GM10248 (cell line): ENCODE measurements around the gene DIP2A.

Experiments used
- CTCF ChIA-PET: fragments of 300-600 bp; sonication (Branson Sonifier 250); formaldehyde crosslinking; extraction: SDS; loops from one replicate; lab custom pipeline; 2021; ENCODE audit warnings: antibody characterized with exemption; lab: Yijun Ruan, JAX
- POLR2A ChIA-PET: fragments of 350-650 bp; sonication (Branson Sonifier 250); formaldehyde crosslinking; extraction: SDS; loops from one replicate; lab custom pipeline; 2020; ENCODE audit warnings: antibody characterized with exemption; lab: Yijun Ruan, JAX
- DNase-seq: peaks from one replicate; pipeline ENCODE4 v3.0.0; 2012; ENCODE audit errors: extremely low spot score
- CTCF ChIP-seq: IDR thresholded peaks from 2 replicates; pipeline ENCODE4 v1.5.1; 2012; ENCODE audit warnings: mild to moderate bottlenecking, low read depth; ENCODE audit errors: extremely low read depth, missing control alignments, control extremely low read depth

Gene DIP2A

GRCh38 chr21:46546799-46547198 lies 88.1 kb downstream of the DIP2A start:
- CTCF ChIA-PET, result no interaction called here
- TF ChIP-seq CTCF, result no peak
- POLR2A ChIA-PET, result no interaction called here
- DNase-seq, result no peak

- ChIA-PET POLR2A (no interaction called here), CTCF (no interaction called here)
- no peak for DNase-seq
- no peak for TF ChIP-seq CTCF
These were observed 91.0 kb downstream of the DIP2A start for GRCh38 chr21:46549650-46550049.

- CTCF ChIA-PET, result no interaction called here
- POLR2A ChIA-PET, result no interaction called here
- DNase-seq, result no peak
- no peak for TF ChIP-seq CTCF
These were observed 91.6 kb downstream of the DIP2A start for GRCh38 chr21:46550116-46550941.

GRCh38 chr21:46551636-46552241 lies 93.0 kb downstream of the DIP2A start:
- ChIA-PET CTCF (interaction anchor here (0.8 to 1.3 kb wide), 5 partner anchors 13 to 88 kb away, joined by 3 to 4 read pairs (median 3); no protein-coding TSS in a partner anchor), POLR2A (no interaction called here)
- DNase-seq, result no peak
- peak; percentile 24 for TF ChIP-seq CTCF

GRCh38 chr21:46552274-46552673 lies 93.6 kb downstream of the DIP2A start:
- ChIA-PET CTCF (interaction anchor here (0.8 to 1.3 kb wide), 4 partner anchors 13 to 88 kb away, joined by 3 to 4 read pairs (median 3); no protein-coding TSS in a partner anchor), POLR2A (interaction anchor here (0.5 kb wide), 1 partner anchor 16 kb away, joined by 3 read pairs; no protein-coding TSS in a partner anchor)
- no peak for DNase-seq
- no peak for TF ChIP-seq CTCF

GRCh38 chr21:46552865-46553379 lies 94.2 kb downstream of the DIP2A start:
- POLR2A ChIA-PET, result interaction anchor here (0.5 kb wide), 1 partner anchor 17 kb away, joined by 3 read pairs; no protein-coding TSS in a partner anchor
- no peak for DNase-seq
- CTCF ChIA-PET, result interaction anchor here (1.1 to 1.3 kb wide), 3 partner anchors 14 to 87 kb away, joined by 3 to 4 read pairs (median 3); no protein-coding TSS in a partner anchor
- TF ChIP-seq CTCF, result no peak
